HG03520 (cell line): Measurements from ENCODE around the gene ITPRID2.

Experiments used
- ATAC-seq: cut with Tn5 transposase; IDR thresholded peaks from one replicate; pipeline ENCODE4 v1.9.1; 2021; ENCODE audit warnings: mild to moderate bottlenecking, moderate library complexity; ENCODE audit not compliant: unreplicated experiment

Gene ITPRID2

GRCh38 chr2:181891258-181891965 is at the start of gene ITPRID2:
TSS of gene ITPRID2 (plus strand) at chr2:181891730. CDS start at chr2:181892067, 337 bp downstream.
- peak; percentile 88 for ATAC-seq

DNA sequence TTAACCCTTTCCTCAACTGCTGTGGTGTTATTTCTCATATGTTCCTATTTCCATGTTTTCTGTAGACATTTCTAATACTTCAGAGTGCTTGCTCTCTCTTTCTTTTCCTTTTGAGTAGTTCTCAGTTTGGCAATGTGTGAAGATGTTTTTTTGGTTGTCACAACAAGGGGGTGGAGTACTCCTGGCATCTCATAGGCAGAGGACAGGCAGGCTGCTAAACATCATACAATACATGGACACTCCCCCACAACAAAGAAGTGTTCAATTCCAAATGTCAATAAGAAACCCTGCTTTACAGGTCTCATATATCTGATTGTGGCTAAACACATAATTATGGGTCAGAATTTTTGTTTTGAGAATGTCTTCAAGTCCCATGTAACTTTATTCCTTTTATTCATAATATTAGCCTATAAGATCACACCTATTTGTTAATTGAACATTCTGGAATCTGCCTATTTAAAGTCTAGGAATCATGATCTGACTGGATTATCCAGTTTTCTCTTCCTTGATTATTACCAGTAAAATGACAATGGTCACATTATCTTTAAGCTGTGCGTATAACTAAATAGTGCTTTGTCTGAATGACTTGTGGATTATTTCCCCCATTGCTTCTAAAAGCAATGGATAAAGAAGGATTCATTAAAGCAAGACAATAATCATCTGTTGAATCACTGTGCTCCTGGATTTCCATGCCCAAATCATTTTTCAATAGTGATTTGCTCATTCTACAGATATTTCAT is 46.8 kb upstream of the ITPRID2 start:
- no peak for ATAC-seq

DNA sequence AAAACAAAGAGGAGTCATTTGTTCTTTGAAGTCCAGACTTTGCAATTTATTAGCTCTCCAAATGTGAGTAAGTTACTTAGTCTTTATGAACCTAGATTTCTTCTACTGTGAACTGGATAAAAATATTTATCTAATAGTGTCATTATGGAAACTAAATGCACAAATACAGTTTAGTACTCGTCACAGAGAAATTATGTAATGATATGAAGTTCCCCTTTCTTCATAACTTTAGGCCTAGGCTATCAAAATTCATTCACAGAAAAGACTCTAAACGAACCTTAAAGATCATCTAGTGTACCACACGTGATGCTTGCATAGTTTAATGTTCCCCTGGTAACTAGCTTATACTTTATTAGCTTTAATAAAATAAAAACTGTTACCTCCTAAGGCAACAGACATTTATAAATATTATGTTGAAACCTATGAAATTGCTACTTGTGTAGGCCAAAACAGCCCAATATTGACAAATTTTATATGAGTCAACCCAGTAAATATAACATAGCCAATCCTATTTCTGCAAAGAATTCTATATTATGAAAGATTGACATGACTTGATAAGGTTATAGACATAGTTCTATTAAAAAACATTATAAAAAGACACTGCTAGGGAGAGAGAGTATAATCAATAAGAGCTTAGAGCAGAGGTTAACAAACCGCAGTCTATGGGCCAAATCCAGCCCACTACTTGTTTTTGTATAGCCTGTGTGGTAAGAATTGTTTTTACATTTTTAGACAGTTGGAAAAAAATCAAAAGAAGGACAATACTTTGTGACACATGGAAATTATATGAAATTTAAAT is 44.9 kb upstream of the ITPRID2 start:
- ATAC-seq, result no peak

DNA sequence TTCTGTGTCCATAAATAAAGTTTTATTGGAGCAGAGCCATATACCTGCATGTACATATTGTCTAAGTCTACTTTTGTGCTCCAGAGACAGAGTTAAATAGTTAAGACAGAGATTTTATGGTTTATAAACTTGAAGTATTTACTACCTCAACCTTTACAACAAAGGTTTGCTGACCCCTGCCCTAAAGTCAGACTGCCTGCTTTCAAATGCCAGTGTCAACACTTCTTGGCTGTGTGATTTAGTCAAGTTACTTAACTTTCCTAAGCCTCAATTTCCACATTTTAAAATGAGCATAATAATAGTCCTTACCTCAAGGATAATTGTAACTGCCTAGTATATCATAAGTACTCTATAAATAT is 44.4 kb upstream of the ITPRID2 start:
- ATAC-seq, result no peak

DNA sequence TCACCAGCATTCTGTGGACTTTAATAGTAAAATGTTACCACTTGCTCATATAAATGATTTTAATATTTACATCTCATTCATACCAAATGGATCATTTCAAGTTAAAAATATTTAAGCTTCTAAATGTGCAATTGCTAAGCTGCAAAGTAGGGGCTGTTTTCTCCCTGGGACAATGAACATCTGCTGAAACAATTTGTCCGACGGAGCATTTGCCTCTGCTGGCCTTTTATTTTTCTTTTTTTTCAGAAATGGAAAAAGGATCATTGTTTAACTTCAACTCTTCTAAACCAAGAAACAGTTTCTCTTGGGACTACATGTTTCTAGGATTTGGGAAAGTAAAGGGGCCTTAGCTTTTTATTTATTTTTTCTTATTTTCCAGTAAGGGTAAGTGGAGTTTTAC is 43.8 kb upstream of the ITPRID2 start:
- ATAC-seq, result no peak

DNA sequence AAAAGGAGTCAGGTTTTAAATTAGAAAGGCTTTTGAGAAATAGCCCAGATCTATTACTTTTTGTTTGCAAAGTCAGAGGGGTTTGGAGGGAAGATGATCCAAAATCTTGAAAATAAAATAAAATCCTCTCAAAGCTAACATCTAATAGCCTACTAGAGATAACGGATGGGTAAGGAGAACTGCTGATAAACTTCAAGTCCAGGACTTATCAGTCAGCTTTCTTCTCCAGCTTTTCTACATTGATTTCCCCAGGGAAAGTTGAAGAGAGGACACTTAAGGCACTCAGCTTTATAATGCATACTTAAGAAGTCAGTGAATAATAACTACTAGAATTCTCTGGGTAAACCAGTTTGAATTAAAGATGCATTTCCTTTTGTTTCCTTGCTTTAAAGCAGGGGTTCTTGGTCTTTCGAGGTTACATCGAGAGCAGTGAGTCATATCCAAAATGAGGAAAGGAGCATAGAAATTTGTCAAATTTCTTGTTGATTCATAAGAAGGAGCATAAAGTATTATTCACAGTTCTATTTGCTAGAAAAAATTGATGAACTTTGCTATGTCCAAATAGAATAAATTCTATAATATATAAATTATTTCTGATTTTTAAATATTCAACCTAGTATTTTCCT is 43.2 kb upstream of the ITPRID2 start:
- ATAC-seq, result no peak

GRCh38 chr2:181849601-181850000 is 41.9 kb upstream of the ITPRID2 start:
- no peak for ATAC-seq

GRCh38 chr2:181850936-181851560 is 40.5 kb upstream of the ITPRID2 start:
- peak; percentile 52 for ATAC-seq

- ATAC-seq, result no peak
Observed at GRCh38 chr2:181851726-181852125, 39.8 kb upstream of the ITPRID2 start.

DNA sequence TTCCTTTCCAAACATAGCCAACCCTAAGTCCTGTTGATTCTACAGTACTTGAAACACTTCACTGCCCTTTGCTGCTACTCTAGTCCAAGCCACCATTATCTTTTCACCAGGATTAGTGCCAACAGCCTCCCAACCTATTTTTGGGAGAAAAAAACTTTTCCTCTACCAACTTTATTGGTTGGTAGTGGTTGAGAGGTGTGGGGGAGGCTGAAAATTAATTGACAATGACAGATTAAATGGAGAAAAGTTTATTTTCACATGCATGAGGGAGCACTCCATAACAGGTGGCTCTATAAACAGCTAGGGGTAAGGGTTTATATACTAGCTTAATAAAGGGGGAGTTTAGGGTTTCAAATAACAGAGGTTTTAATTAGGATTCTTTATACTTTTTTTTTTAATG is 37.8 kb upstream of the ITPRID2 start:
- no peak for ATAC-seq

GRCh38 chr2:181857483-181857882 is 34.0 kb upstream of the ITPRID2 start:
- no peak for ATAC-seq

GRCh38 chr2:181858600-181858999 is 32.9 kb upstream of the ITPRID2 start:
- no peak for ATAC-seq

DNA sequence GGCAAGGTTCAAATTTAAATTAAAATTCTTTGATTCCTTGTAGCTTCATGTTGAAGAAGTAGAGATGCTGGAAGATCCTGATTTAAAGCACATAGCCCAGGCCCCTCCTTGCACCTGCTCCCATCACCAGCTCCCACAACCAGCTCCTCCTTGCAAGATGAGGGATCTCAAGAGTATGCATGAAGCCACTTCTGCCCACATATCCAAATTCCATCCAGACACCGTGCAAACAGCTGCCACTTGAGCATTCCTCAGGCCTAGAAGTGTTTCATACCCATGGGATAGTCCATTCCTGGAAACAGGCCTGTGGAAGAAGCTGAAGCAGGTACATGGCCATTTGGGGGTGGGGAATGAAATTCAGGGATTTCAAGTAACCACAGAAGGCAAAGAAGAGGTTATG is 32.4 kb upstream of the ITPRID2 start:
- no peak for ATAC-seq

- no peak for ATAC-seq
Observed at GRCh38 chr2:181859803-181860202, 31.7 kb upstream of the ITPRID2 start.

GRCh38 chr2:181861379-181861778 is 30.2 kb upstream of the ITPRID2 start:
- no peak for ATAC-seq

DNA sequence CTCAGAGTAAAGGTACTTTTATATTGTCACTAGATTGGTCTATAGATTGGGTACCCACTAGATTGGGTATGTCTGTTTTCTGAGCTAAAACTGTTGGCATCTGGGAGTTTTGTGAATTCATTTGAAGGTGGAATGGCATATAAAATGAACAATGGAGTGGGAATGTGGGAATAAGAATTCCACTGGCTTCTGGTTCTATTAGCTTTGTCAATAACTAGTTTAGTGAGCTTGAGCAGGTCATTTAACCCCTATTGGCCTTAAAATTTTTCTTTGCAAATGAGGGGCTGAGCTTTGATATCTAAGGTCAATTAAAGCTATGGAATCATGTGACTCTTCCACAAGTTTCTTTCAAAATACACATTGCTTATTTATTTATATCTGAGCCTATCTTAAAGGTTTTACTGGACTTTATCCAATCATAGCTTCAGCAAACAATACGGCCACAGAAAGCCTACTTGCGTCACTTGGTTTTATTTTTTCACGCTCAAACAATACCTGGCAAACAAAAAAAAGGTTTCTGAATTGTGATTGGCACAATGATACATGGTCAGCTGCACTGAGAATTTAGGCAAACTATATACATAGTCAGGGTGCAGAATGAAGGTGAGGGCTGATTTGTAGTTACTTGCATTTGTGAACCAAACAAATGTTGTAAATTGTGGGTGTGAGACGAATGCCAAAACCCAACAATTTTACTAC is 28.8 kb upstream of the ITPRID2 start:
- ATAC-seq, result no peak

GRCh38 chr2:181872178-181872577 is 19.4 kb upstream of the ITPRID2 start:
- no peak for ATAC-seq

- no peak for ATAC-seq
Observed at GRCh38 chr2:181876614-181877063, 14.9 kb upstream of the ITPRID2 start.

GRCh38 chr2:181877181-181877664 is 14.3 kb upstream of the ITPRID2 start:
- ATAC-seq, result no peak

DNA sequence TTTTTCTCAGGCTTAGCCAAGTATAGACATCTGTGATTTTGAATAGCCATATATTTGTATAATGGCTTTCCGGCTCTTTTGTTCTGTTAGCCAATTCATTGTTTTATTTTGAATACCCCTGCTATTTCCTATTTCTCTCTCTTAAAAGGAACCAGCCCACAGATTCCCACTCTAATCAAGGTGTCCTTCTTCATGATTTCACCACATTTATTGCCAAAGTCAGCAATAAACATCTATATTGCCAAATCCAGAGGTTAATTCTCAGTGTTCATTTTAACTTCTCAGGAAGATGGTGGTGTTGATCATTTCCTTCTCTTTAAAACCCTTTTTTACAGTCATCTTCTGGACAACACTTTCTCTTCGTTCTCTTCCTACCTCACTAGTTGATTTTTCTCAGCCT is 13.1 kb upstream of the ITPRID2 start:
- no peak for ATAC-seq
